Naive thymus-derived CD4-positive, alpha-beta T cell (primary cell): ENCODE measurements around the gene GLI3. TPM values are rescaled to one million over a fixed set of nuclear protein-coding genes. Genes with fewer than 3 reads are reported as not detected.

Experiments used
- ATAC-seq: fragments of 150-1000 bp; cut with Tn5 transposase; 2 replicates; pipeline ENCODE4 v1.10.0; 2021; ENCODE audit warnings: mild to moderate bottlenecking, moderate library complexity
- CTCF ChIA-PET: fragments of 350-600 bp; sonication (Branson Sonifier 250); formaldehyde crosslinking; loops from one replicate; lab custom pipeline; 2021; ENCODE audit warnings: antibody characterized with exemption; lab: Charles Lee
- POLR2A ChIA-PET: fragments of 350-600 bp; sonication (Branson Sonifier 250); formaldehyde crosslinking; loops from one replicate; lab custom pipeline; 2021; ENCODE audit warnings: antibody characterized with exemption, inconsistent platforms; lab: Charles Lee
- DNase-seq, 9 donors: peaks; one replicate each; pipeline versions ENCODE4 v3.0.0 to v3.0.0-alpha.2; 2020 to 2022; ENCODE audit warnings: mixed read lengths in 1 of 9
- H3K27ac ChIP-seq: one replicate; pipeline ENCODE4 v1.7.0; 2013; ENCODE audit warnings: mild to moderate bottlenecking, low read depth, low read length, moderate library complexity
- H3K27me3 ChIP-seq, 2 donors: one replicate each; pipeline ENCODE4 v1.7.0; 2013; ENCODE audit warnings: low read length in 2 of 2, mild to moderate bottlenecking in 2 of 2, moderate library complexity in 2 of 2; ENCODE audit not compliant: control insufficient read depth in 2 of 2, insufficient read depth in 2 of 2
- H3K36me3 ChIP-seq, 3 experiments: 1 replicate in 2 of 3; 2 replicates in 1 of 3; pipeline ENCODE4 v1.7.0; 2013; ENCODE audit warnings: low read length in 3 of 3, mild to moderate bottlenecking in 3 of 3, moderate library complexity in 1 of 3; ENCODE audit not compliant: insufficient read depth in 3 of 3, control insufficient read depth in 2 of 3
- H3K4me1 ChIP-seq, 2 donors: one replicate each; pipeline ENCODE4 v1.7.0; 2013; ENCODE audit warnings: low read length in 2 of 2, mild to moderate bottlenecking in 2 of 2, moderate library complexity in 1 of 2; ENCODE audit not compliant: control insufficient read depth in 2 of 2, insufficient read depth in 2 of 2
- H3K4me3 ChIP-seq: 2 replicates; pipeline ENCODE4 v1.7.0; 2013; ENCODE audit warnings: mild to moderate bottlenecking, low read length
- H3K9me3 ChIP-seq, 3 experiments: 1 replicate in 2 of 3; 2 replicates in 1 of 3; pipeline ENCODE4 v1.7.0; 2013; ENCODE audit warnings: low read length in 3 of 3; ENCODE audit not compliant: control insufficient read depth in 2 of 3
- H3K27ac Mint-ChIP-seq, 9 donors: one replicate each; pipeline ENCODE4 v1.8.0; 2020 to 2022; ENCODE audit warnings: mixed read lengths in 9 of 9, mild to moderate bottlenecking in 8 of 9, moderate library complexity in 5 of 9, inconsistent platforms in 2 of 9
- H3K27me3 Mint-ChIP-seq, 5 donors: one replicate each; pipeline ENCODE4 v1.8.0; 2021 to 2022; ENCODE audit warnings: mixed read lengths in 5 of 5, mild to moderate bottlenecking in 1 of 5
- H3K36me3 Mint-ChIP-seq, 5 donors: one replicate each; pipeline ENCODE4 v1.8.0; 2020 to 2022; ENCODE audit warnings: mixed read lengths in 5 of 5, mild to moderate bottlenecking in 3 of 5, inconsistent platforms in 1 of 5
- H3K4me1 Mint-ChIP-seq, 7 donors: one replicate each; pipeline ENCODE4 v1.8.0; 2020 to 2022; ENCODE audit warnings: mixed read lengths in 7 of 7, mild to moderate bottlenecking in 3 of 7, inconsistent platforms in 1 of 7
- H3K4me3 Mint-ChIP-seq, 10 donors: one replicate each; pipeline ENCODE4 v1.8.0; 2020 to 2022; ENCODE audit warnings: mild to moderate bottlenecking in 10 of 10, mixed read lengths in 10 of 10, moderate library complexity in 6 of 10, inconsistent platforms in 2 of 10
- H3K9me3 Mint-ChIP-seq, 11 donors: one replicate each; pipeline ENCODE4 v1.8.0; 2020 to 2022; ENCODE audit warnings: mixed read lengths in 11 of 11, mild to moderate bottlenecking in 4 of 11, inconsistent platforms in 1 of 11, moderate library complexity in 1 of 11
- intact Hi-C, 2 donors: fragments of 100-400 bp; cut with micrococcal nuclease; formaldehyde crosslinking; loops; one replicate each; pipeline ENCODE4 v1.15.1; 2023
- polyA plus RNA-seq, 2 donors: library from polyadenylated mRNA; unstranded; fragments of 300-500 nt; fragmentation: Illumina TruSeq; gene quantifications; one replicate each; pipeline ENCODE4 v1.2.3, GENCODE V29; 2021
- total RNA-seq, 6 experiments: library from RNA in 5 of 6; stranded (reverse) in 5 of 6; gene quantifications; 1 replicate in 5 of 6; 2 replicates in 1 of 6; pipeline ENCODE4 v1.2.3 and lab custom pipeline; 2021 to 2026

GLI3 gene
- total and polyA plus RNA-seq, 7 experiments from 2014 or later = 0.32 to 0.95 (median 0.54) TPM; not detected in 4

DNA sequence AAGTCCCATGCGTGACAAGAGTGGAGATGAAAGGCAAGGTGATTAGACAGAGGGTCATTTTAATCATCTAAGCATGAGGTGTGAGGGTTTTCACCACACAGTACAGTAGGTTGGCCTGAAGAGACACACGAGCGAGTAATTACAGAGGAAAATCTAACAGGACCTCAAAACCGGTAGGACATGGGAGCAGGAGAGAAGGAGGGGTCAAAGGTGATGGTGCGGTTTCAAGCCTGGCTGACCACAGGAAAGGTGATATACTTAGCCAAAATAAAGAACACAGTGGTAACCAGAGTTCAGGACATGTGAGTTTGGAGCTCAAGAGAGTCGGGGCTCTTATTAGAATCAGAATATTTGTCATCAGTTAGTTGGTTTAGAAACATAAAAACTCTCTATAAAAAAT is 20.0 kb downstream of the GLI3 start:
- Mint-ChIP-seq H3K9me3 (peaks cover 0 to 7% (median 0%) of the 10 kb centered on the region in 11 donors), H3K36me3 (no peaks in the 10 kb centered on the region), H3K4me1 (no peaks in the 10 kb centered on the region), H3K27me3 (peaks cover 0 to 21% (median 11%) of the 10 kb centered on the region in 5 donors), H3K4me3 (no peak overlapping the region), H3K27ac (no peak overlapping the region)
- no peaks in the 10 kb centered on the region for H3K4me1 ChIP-seq
- POLR2A ChIA-PET = no interaction called here
- DNase-seq = no peak
- no peak overlapping the region for H3K4me3 ChIP-seq
- no peak for ATAC-seq
- H3K27me3 ChIP-seq = no peaks in the 10 kb centered on the region
- CTCF ChIA-PET = no interaction called here
- H3K9me3 ChIP-seq = no peaks in the 10 kb centered on the region
- H3K27ac ChIP-seq = no peak overlapping the region
- intact Hi-C loops = no loop called here
- H3K36me3 ChIP-seq = no peaks in the 10 kb centered on the region

DNA sequence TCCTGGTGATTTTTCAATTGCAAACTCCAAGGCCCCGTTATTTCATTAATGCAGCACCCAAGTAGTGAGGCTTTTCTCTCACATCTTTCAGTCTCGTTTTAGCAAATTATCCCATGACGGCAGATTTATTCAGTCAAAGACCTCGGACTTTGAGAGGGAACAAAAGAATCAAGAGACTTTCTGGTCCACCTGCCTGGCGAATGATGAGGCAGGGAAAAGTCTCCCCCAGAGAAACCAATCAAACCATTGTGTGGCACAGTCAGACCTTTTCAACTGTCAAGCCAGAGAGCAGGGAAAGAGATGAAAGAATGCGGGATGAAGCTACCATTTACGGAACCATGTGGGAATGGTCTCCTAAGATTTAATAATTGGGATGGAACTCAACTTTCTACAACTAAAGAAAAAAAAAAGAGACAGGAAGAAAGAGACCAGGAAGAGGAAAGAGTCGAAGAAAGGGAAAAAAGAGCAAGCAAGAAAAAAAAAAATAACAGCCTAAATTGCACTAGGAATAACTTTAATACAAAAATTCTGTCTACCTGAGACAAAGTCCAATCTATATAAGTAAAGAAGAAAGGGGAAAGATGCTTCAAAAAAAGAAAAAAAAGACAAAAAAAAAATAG is 22.8 kb downstream of the GLI3 start:
- H3K27ac Mint-ChIP-seq = peak overlapping the region in 1 of 9 donors; percentile 37
- H3K4me3 Mint-ChIP-seq = no peak overlapping the region
- ATAC-seq (no peak), DNase-seq (no peak)
- H3K36me3 Mint-ChIP-seq = no peaks in the 10 kb centered on the region
- no peaks in the 10 kb centered on the region for H3K36me3 ChIP-seq
- no peak overlapping the region for H3K4me3 ChIP-seq
- H3K27me3 Mint-ChIP-seq = peaks cover 0 to 17% (median 5%) of the 10 kb centered on the region in 5 donors
- H3K9me3 Mint-ChIP-seq = peaks cover 0 to 4% (median 0%) of the 10 kb centered on the region in 11 donors
- no peaks in the 10 kb centered on the region for H3K27me3 ChIP-seq
- no peaks in the 10 kb centered on the region for H3K4me1 ChIP-seq
- ChIA-PET CTCF (no interaction called here), POLR2A (no interaction called here)
- intact Hi-C loops = no loop called here
- H3K9me3 ChIP-seq = no peaks in the 10 kb centered on the region
- no peak overlapping the region for H3K27ac ChIP-seq
- no peaks in the 10 kb centered on the region for H3K4me1 Mint-ChIP-seq

DNA sequence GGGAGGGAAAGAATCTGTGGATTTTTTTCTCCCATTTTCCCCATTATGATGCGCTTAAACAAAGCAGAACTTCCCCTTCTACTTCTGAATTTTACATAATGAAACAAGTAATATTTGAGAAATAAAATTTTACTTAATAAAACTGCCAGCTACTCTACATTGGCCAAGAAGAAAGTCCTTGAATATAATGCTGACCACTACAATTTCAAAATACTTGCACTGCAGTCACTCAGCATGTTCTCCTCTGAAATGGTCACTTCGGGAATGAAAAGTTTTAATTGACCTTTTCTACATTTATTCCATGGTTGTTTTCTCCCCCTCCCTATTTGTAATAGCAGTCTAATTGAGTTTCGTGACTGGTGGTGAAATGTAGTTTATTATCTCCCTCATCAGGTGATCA is 23.9 kb downstream of the GLI3 start:
- Histone ChIP-seq H3K9me3 (no peaks in the 10 kb centered on the region), H3K27me3 (no peaks in the 10 kb centered on the region), H3K4me3 (no peak overlapping the region), H3K27ac (no peak overlapping the region), H3K4me1 (no peaks in the 10 kb centered on the region), H3K36me3 (no peaks in the 10 kb centered on the region)
- H3K27ac Mint-ChIP-seq = no peak overlapping the region
- H3K4me1 Mint-ChIP-seq = no peaks in the 10 kb centered on the region
- ChIA-PET CTCF (no interaction called here), POLR2A (no interaction called here)
- no peaks in the 10 kb centered on the region for H3K36me3 Mint-ChIP-seq
- H3K27me3 Mint-ChIP-seq = peaks cover 0 to 16% (median 5%) of the 10 kb centered on the region in 5 donors
- no peak overlapping the region for H3K4me3 Mint-ChIP-seq
- intact Hi-C loops = no loop called here
- ATAC-seq (no peak), DNase-seq (no peak)
- peaks cover 0 to 4% (median 0%) of the 10 kb centered on the region in 11 donors for H3K9me3 Mint-ChIP-seq

DNA sequence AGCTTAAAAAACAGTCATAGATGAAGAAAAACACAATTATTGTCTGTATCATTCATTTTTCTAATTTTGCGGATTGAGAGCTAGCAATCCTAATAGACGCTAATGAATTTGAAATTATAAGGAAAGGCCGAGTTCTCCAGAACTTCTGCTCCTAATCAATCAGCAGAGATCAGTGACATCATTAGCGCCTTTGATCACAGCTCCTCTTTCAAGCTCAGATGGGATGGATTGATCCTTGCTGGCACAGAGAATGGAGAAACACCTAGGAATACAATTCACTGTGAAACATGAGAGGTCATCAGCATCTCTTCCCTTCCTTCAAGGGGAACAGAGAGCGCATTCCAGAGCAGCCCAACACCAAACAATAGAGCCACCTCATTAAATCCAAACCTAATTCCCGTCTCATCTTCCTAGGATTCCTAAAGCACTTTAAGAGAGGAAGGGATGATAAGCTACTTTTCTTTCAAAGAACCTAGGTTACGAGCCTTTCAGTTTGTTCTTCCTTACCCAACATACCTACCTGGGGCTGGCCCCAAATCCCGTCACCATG is 24.4 kb downstream of the GLI3 start:
- H3K4me3 ChIP-seq = no peak overlapping the region
- no peak overlapping the region for H3K27ac Mint-ChIP-seq
- no peaks in the 10 kb centered on the region for H3K36me3 ChIP-seq
- H3K4me3 Mint-ChIP-seq = no peak overlapping the region
- intact Hi-C loops = no loop called here
- H3K9me3 ChIP-seq = no peaks in the 10 kb centered on the region
- no peaks in the 10 kb centered on the region for H3K4me1 ChIP-seq
- DNase-seq (no peak), ATAC-seq (no peak)
- H3K27me3 ChIP-seq = no peaks in the 10 kb centered on the region
- H3K27me3 Mint-ChIP-seq = peaks cover 0 to 12% (median 5%) of the 10 kb centered on the region in 5 donors
- peaks cover 0 to 4% (median 0%) of the 10 kb centered on the region in 11 donors for H3K9me3 Mint-ChIP-seq
- no peaks in the 10 kb centered on the region for H3K4me1 Mint-ChIP-seq
- H3K36me3 Mint-ChIP-seq = no peaks in the 10 kb centered on the region
- ChIA-PET CTCF (no interaction called here), POLR2A (no interaction called here)
- no peak overlapping the region for H3K27ac ChIP-seq

DNA sequence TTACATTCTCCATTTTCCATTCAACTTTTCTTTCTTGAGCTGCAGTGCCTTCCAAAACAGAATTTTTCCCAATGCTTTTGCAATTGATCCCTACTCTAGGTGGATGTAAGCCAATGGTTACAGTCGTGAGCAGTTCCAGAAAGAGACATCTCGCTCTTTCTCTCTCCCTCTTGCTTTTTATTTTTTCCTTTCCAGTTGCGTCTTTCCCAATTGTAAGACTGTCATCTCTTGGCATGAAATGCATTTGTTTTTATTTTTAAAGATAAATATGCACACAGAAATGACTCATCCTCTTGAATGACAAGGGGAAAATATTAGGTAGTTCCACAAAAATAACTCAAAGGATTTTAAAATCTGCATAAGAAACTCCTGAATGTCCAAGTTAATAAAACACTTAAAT is 25.1 kb downstream of the GLI3 start:
- no peak for DNase-seq

DNA sequence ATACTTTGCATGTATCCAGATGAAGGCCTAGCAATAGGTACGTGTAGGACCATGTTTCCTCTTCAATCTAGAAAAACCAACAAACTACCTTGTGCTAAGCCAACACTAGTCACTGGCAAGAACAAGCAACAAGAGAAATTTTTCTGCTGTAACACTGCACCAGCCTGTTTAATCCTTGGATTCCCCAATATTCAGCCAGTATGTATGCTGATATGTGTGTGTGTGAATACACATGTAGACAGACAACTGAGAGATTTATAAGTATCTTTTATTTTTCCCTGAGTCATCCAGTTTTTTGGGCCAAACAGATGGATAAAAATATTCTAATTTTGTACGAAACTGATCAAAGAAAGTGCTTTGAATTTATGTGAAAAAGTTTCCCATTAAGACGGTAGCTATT is 26.2 kb downstream of the GLI3 start:
- H3K27ac Mint-ChIP-seq = no peak overlapping the region
- no peaks in the 10 kb centered on the region for H3K27me3 ChIP-seq
- ATAC-seq = no peak
- no peak overlapping the region for H3K4me3 Mint-ChIP-seq
- ChIA-PET POLR2A (no interaction called here), CTCF (no interaction called here)
- H3K27ac ChIP-seq = no peak overlapping the region
- no peak for DNase-seq
- no peaks in the 10 kb centered on the region for H3K36me3 ChIP-seq
- H3K36me3 Mint-ChIP-seq = no peaks in the 10 kb centered on the region
- no peaks in the 10 kb centered on the region for H3K4me1 ChIP-seq
- H3K4me3 ChIP-seq = no peak overlapping the region
- H3K4me1 Mint-ChIP-seq = no peaks in the 10 kb centered on the region
- intact Hi-C loops = no loop called here
- H3K27me3 Mint-ChIP-seq = peaks cover 0 to 12% (median 5%) of the 10 kb centered on the region in 5 donors
- peaks cover 0 to 4% (median 0%) of the 10 kb centered on the region in 11 donors for H3K9me3 Mint-ChIP-seq
- H3K9me3 ChIP-seq = no peaks in the 10 kb centered on the region

More for the DNA sequence above, 25.1 kb downstream of the GLI3 start:
- H3K27me3 ChIP-seq = no peaks in the 10 kb centered on the region
- no peak overlapping the region for H3K4me3 ChIP-seq
- no peak for ATAC-seq
- H3K4me1 Mint-ChIP-seq = no peaks in the 10 kb centered on the region
- no peaks in the 10 kb centered on the region for H3K9me3 ChIP-seq
- intact Hi-C loops = no loop called here
- ChIA-PET POLR2A (no interaction called here), CTCF (no interaction called here)
- H3K27me3 Mint-ChIP-seq = peaks cover 0 to 12% (median 5%) of the 10 kb centered on the region in 5 donors
- no peak overlapping the region for H3K4me3 Mint-ChIP-seq
- no peak overlapping the region for H3K27ac Mint-ChIP-seq
- H3K4me1 ChIP-seq = no peaks in the 10 kb centered on the region
- no peak overlapping the region for H3K27ac ChIP-seq
- H3K36me3 ChIP-seq = no peaks in the 10 kb centered on the region
- H3K9me3 Mint-ChIP-seq = peaks cover 0 to 4% (median 0%) of the 10 kb centered on the region in 11 donors
- H3K36me3 Mint-ChIP-seq = no peaks in the 10 kb centered on the region

DNA sequence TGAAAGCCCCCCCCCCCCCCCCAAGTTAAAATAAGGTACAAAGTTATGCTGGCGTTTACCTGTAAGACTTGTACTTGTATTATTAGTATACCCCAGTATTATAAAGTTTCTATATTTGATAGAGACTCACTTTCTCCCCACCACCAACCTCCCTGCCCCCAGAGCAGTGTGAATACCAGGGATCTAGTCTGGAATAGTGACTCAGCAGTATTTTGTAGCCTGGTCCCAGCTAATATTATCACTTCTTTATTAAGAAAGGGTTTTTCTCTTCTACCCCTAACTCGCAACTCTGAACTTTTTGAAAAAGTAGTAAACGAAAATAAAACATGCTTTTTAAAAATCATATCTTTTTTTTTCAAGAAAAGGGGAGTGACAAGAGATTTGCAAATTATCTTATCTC is 26.7 kb downstream of the GLI3 start:
- POLR2A ChIA-PET = no interaction called here
- intact Hi-C loops = no loop called here
- CTCF ChIA-PET = no interaction called here

More for the DNA sequence above, 26.7 kb downstream of the GLI3 start:
- Mint-ChIP-seq H3K4me3 (no peak overlapping the region), H3K4me1 (no peaks in the 10 kb centered on the region), H3K27ac (no peak overlapping the region), H3K27me3 (peaks cover 0 to 12% (median 5%) of the 10 kb centered on the region in 5 donors), H3K36me3 (no peaks in the 10 kb centered on the region), H3K9me3 (peaks cover 0 to 4% (median 0%) of the 10 kb centered on the region in 11 donors)
- no peaks in the 10 kb centered on the region for H3K9me3 ChIP-seq
- H3K27me3 ChIP-seq = no peaks in the 10 kb centered on the region
- H3K36me3 ChIP-seq = no peaks in the 10 kb centered on the region
- DNase-seq (no peak), ATAC-seq (no peak)
- no peaks in the 10 kb centered on the region for H3K4me1 ChIP-seq
- no peak overlapping the region for H3K27ac ChIP-seq
- H3K4me3 ChIP-seq = no peak overlapping the region
